ENCODE measurements around the gene SGTA.
"Not testable (repeated sequence)": the region's sequence is repeated elsewhere in the genome, so short reads cannot be mapped to it uniquely, and the experiment has no call there.

Gene SGTA

GRCh38 chr19:2793126-2793525 is 10.1 kb upstream of the SGTA start:
- DNase-seq (ENCODE audit: low read depth in 2 of 2) = no peak

DNA sequence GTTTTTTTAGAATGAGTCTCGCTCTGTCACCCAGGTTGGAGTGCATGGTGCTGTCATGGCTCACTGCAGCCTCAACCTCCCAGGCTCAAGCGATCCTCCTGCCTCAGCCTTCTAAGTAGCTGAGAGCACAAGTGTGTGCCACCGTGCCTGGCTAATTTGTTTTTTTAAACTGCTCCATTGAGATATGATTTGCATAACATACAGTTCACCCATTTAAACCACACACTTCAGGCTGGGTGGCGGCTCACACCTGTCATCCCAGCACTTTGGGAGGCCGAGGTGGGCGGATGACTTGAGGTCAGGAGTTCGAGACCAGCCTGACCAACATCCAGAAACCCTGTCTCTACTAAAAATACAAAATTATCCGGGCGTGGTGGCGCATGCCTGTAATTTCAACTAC is 9.6 kb upstream of the SGTA start:
- DNase-seq (ENCODE audit: low read depth in 2 of 2) = not testable (repeated sequence)

- DNase-seq (ENCODE audit: low read depth in 2 of 2) = no peak
Measured at GRCh38 chr19:2791876-2792275, 8.8 kb upstream of the SGTA start.

- DNase-seq (ENCODE audit: low read depth in 2 of 2) = no peak
Measured at GRCh38 chr19:2791440-2791839, 8.4 kb upstream of the SGTA start.

DNA sequence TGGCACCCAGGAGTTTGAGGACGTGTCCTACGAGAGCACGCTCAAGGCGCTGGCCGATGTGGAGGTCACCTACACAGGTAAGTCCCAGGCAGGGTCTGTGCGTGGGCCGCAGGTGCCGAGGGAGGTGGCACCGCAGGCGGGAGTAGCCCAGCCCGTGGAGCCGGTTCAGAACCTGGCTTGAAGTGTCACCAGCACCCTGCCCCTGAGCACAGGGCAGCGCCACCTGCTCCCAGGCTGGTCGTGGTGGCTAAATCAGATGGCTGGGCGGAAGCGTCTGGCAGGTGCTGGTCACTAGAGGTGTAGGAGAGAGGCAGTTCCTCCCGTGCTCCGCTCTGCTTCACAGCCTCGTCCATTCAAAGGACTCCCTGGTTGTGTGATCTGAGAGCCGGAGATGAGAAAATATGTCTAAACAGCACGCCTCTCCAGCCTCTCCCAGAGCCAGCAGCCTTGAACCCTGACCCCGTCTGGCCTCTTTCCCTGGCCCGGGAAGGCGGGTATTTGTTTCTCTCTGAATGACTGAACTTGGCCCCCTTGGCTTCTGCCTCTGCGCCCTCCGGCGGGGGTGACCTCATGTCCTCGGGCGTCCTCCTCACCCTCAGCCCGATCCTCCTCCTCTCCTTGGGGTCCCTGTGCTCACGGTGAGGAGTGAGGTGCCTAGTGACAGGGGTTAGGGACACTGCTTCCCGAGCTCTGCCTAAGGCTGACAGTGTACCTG is 7.6 kb upstream of the SGTA start:
- DNase-seq (ENCODE audit: low read depth in 2 of 2) = no peak

DNA sequence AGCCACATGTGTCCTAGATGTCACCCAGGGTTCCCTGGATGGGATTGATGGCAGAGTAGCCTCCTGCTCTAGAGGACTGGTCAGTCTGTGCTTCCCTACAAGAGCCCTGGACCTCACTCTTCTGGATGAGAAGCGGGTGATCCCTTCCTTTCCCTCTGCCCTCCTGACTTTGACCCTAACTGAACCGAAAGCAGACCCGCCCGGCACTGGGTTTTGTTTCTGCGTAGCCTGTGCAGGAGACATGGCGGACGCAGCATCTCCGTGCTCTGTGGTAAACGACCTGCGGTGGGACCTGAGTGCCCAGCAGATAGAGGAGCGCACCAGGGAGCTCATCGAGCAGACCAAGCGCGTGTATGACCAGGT is 7.1 kb upstream of the SGTA start:
- DNase-seq (ENCODE audit: low read depth in 2 of 2) = no peak

DNA sequence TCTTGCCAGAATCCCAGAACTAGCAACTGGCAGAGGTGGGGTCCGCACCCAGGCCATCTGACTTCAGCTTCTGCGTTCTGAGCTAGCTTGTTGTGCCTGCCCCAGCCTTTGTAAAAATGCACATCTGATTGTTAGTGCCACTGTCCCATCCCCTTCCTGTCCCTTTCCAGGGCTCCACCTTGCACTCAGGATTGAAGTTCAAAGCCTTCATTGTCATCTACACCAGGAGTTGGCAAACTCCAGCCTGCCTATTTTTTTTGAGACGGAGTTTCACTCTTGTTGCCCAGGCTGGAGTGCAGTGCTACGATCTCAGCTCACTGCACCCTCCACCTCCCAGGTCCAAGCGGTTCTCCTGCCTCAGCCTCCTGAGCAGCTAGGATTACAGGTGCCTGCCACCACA is 5.2 kb upstream of the SGTA start:
- DNase-seq (ENCODE audit: low read depth in 2 of 2) = no peak

DNA sequence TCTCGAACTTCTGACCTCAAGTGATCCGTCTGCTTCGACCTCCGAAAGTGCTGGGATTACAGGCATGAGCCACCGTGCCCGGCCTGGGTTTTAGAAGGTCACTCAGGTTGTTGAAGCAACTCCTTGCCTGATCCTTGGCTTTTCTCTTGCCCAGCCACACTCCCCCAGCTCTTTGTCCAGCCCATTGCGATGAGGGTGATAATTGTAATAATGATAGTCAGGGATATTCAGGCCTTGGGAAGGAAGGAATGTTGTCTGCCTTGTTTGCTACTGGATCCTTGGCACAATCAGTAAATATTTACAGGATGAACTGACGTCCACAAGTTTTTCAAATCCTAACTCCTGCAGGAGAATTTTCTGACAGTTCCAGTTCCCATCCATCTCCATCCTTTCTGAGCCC is 4.0 kb upstream of the SGTA start:
- DNase-seq (ENCODE audit: low read depth in 2 of 2) = no peak

- DNase-seq (ENCODE audit: low read depth in 2 of 2) = peak; percentile 100
Measured at GRCh38 chr19:2785244-2785997, 2.3 kb upstream of the SGTA start, which contains the start of gene THOP1. Gene THOP1, plus strand, starts transcription at chr19:2785503. Its CDS starts 160 bp downstream, at chr19:2785663.

- no peak for DNase-seq (ENCODE audit: low read depth in 2 of 2)
Measured at GRCh38 chr19:2783781-2784145, 690 bp upstream of the SGTA start.

DNA sequence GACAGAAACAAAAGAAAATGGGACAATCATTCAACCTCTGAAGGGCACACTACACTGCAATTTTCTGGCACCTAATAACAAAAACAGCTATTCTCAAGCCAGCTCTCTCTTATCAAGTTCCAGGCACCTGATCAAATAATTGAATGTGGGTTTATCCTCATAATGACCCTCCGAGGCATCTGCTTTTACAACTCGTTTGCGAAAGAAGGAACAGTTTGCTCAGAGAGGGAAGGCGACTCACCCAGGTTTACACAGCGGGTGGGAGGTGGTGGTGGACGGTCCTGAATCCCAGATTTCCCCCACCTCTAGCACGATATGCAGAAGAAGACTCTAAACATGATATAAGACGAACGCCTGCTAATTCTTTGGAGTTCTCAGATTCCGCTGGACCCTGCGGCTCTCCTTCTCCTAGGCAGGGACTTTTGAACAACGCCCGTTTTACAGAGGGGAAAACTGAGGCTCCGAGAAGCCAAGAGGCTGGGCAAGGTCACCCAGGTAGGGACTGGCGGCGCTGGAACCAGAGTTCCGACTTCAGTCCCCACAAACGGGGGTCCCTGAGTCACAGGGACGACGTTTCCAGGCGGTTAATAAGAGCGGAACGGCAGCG is 641 bp downstream of the SGTA start:
- DNase-seq (ENCODE audit: low read depth in 2 of 2) = no peak

GRCh38 chr19:2780284-2780683 is 2.8 kb downstream of the SGTA start:
- DNase-seq (ENCODE audit: low read depth in 2 of 2) = no peak

DNA sequence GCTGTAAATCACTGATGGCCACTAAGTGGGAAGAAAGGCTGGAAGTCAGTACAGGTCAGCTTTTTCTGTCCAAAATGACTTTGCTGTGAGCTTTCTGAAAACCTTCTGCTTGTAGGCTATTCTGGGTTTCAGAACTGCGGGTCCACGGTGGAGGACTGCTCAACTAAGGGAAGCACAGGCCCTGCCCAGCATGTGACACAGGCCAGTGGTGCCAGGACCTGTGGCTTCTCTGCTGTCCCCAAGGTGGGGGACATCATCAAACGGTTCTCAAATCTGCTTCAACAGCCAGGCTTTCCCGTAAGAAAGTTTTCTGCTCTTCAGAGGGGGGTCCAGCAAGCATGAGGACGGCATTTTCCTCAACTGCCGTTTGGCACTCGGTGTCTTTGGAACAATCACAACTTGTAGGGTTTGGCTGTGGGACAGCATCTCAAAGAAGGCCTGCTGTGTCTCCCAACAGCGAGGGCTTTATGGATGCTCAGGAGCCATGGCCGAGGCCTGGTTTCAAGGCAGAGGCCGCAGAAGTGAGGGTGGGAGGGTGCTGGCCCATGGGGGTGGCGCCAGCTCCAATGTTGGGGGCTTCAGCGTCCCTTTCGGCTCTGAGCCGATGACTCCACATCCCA is 3.8 kb downstream of the SGTA start:
- no peak for DNase-seq (ENCODE audit: low read depth in 2 of 2)

DNA sequence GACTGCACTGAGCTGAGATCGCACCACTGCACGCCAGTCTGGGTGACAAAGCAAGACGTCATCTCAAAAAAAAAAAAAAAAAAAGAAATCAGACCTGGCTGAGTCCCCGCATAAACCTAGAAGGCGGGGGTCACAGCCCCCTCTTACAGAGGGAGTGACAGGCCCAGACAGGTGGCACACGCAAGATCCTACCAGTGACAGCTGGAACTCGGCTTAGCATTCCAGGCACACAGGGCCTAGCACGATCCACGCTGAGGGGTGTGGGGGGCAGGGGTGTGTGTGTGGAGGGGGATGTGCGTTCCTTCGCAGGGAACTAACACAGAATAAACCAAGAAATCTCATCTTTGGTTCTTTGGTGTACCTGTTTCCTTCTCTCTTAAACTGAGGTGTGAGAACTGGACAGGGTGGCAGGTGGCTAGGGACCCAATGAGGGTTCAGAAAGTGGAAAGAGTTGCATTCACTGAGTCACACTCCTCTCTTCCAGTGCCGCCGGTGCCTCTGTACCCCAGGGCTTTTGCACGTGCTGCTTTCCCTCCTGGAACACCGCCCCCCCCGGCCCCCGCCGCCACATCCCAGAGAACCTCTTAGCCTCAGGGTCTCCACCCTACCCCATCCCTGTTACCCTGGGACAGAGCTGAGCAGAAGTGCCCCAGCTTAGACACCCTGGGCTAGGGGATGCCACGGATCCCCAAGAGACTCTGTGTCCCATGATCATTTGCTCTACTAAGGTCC is 5.0 kb downstream of the SGTA start:
- DNase-seq (ENCODE audit: low read depth in 2 of 2) = no peak

DNA sequence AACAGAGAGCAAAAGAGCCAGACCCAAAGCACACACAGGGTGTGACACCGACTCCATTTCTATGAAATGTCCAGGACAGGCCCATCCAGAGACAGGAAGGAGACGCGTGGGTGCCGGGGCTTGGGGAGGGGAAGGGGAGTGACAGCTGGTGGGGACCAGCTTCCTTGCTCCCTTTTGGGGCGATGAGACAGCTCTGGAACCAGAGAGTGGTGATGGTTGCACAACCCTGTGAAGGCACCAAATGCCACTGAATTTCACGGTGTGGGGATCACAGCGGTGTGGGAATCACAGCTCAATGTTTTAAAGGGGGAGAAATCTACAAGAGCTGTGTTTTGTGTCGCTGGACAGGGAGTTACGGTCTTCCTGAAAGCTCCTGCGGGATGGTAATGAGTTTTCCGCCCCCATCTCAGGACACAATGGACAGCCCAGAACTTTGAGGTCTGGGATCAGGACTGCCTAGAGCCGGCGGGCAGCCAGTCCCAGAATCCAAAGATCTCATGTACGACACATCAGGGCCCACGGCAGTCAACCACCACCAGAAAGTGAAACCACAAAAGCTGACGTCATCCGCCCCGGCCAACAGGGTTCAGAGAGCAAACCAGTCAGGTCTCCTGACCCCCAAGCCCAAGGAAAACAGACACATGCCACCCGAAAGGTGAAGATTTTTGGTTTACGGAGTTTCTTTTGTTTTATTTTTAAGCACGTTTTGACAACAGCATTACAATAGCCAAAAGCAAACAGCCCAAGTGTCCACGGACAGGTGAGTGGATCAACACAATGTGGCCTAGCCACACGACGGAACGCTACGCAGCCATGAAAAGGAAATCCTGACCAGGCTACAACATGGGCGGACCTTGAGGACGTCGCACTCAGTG is 7.3 kb downstream of the SGTA start:
- DNase-seq (ENCODE audit: low read depth in 2 of 2) = peak; percentile 64 to 73

GRCh38 chr19:2774953-2775555 is 8.0 kb downstream of the SGTA start:
- no peak for DNase-seq (ENCODE audit: low read depth in 2 of 2)

- DNase-seq (ENCODE audit: low read depth in 2 of 2) = no peak
Measured at GRCh38 chr19:2774083-2774679, 8.9 kb downstream of the SGTA start.

GRCh38 chr19:2771786-2772674 is 11.0 kb downstream of the SGTA start:
- no peak for DNase-seq (ENCODE audit: low read depth in 2 of 2)

Data from stimulated activated CD8-positive, alpha-beta memory T cell treated with anti-CD3 and anti-CD28 coated beads, Interleukin-2, amount 100 ng/mL, for 48 hours (primary cell).